Activated CD4-positive, alpha-beta T cell treated with anti-CD3 and anti-CD28 coated beads, Interleukin-2, Interleukin-4, amounts not matched to agents 100 ng/mL and 50 ng/mL, durations not matched to agents 16 hours and 8 hours (primary cell): ENCODE data around the gene SLC25A26.

Experiments
- DNase-seq: peaks from one replicate; pipeline ENCODE4 v3.0.0-alpha.2; 2020; ENCODE audit warnings: low spot score

SLC25A26 gene

GRCh38 chr3:66377800-66378199 is 157.0 kb downstream of the SLC25A26 start:
- no peak for DNase-seq

- peak; percentile 11 for DNase-seq
Observed at GRCh38 chr3:66378256-66378655, 157.5 kb downstream of the SLC25A26 start.

GRCh38 chr3:66379565-66379964 is 158.8 kb downstream of the SLC25A26 start:
- DNase-seq, result no peak

- DNase-seq, result no peak
Observed at GRCh38 chr3:66380200-66380932, 159.6 kb downstream of the SLC25A26 start.

GRCh38 chr3:66381626-66382025 is 160.8 kb downstream of the SLC25A26 start:
- DNase-seq, result no peak

GRCh38 chr3:66382142-66382541 is 161.3 kb downstream of the SLC25A26 start:
- DNase-seq, result no peak

GRCh38 chr3:66383023-66383422 is 162.2 kb downstream of the SLC25A26 start:
- DNase-seq, result no peak

- no peak for DNase-seq
Observed at GRCh38 chr3:66383998-66384745, 163.4 kb downstream of the SLC25A26 start.

- no peak for DNase-seq
Observed at GRCh38 chr3:66385066-66385465, 164.3 kb downstream of the SLC25A26 start.

GRCh38 chr3:66386011-66386924 is 165.5 kb downstream of the SLC25A26 start:
- no peak for DNase-seq

- DNase-seq, result no peak
Observed at GRCh38 chr3:66386925-66387650, 166.3 kb downstream of the SLC25A26 start.

GRCh38 chr3:66390013-66390412 is 169.2 kb downstream of the SLC25A26 start:
- DNase-seq, result no peak

- no peak for DNase-seq
Observed at GRCh38 chr3:66392512-66392911, 171.7 kb downstream of the SLC25A26 start.

GRCh38 chr3:66392966-66393332 is 172.1 kb downstream of the SLC25A26 start:
- no peak for DNase-seq

- DNase-seq, result no peak
Observed at GRCh38 chr3:66393333-66394005, 172.7 kb downstream of the SLC25A26 start.

GRCh38 chr3:66394019-66394752 is 173.4 kb downstream of the SLC25A26 start:
- DNase-seq, result peak; percentile 28

GRCh38 chr3:66394753-66395249 is 174.0 kb downstream of the SLC25A26 start:
- DNase-seq, result no peak

GRCh38 chr3:66395635-66396034 is 174.8 kb downstream of the SLC25A26 start:
- no peak for DNase-seq

GRCh38 chr3:66396161-66396760 is 175.5 kb downstream of the SLC25A26 start:
- no peak for DNase-seq

GRCh38 chr3:66396888-66397287 is 176.1 kb downstream of the SLC25A26 start:
- no peak for DNase-seq
